HuH-7.5 (cell line): ENCODE results near the gene VN1R5.

Experiments
- DNase-seq: peaks from one replicate; pipeline ENCODE4 v3.0.0; 2011; ENCODE audit warnings: low spot score

VN1R5 gene

DNA sequence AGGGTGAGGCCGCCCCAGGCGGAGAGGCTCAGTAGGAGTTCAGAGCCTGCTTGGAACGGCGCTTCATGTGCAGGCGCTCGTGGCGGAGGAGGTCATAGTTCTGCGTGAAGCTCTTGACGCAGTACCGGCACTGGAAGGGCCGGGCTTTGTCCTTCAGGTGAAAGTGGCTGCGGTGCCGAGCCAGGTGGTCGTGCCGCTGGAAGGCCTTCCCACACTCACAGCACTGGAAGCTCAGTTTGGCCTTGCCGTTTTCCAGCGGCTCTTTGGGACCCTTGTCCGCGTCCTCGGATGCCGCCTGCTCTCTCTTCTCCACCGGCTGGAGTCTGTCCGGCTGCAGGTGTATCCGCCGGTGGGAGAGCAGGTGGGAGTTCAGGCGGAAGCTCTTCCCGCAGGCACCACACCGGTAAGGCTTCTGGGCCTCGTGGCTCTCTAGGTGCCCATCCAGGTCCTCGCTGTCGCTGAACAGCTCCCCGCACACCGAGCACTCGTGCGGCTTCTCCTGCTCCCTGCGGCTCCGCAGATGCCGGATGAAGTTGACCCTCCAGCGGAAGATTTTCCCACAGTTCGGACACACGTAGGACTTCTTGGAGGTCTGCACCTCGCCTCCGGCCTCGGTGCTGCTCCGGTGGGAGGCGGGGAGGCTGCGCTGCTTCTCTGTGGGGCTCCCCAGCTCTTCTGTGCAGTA lies 44.8 kb downstream of the VN1R5 start:
- no peak for DNase-seq

DNA sequence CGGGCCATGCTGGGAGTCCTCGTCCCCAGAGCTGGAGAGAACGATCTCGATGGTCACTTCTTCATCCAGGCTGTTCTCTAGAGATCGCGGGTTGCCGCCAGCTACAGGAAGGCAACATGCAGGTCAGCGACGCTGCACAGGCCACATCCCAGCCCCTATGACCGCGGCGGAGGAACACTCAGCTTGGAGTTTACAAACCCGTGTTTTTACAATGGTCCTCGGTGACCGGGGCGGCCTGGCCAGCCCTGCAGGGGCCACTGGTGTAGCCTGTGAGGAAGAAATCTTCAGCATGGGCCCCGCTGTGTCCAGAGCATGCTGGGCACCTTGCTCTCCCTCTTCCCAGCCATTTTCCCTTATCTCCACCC lies 45.3 kb downstream of the VN1R5 start:
- no peak for DNase-seq

DNA sequence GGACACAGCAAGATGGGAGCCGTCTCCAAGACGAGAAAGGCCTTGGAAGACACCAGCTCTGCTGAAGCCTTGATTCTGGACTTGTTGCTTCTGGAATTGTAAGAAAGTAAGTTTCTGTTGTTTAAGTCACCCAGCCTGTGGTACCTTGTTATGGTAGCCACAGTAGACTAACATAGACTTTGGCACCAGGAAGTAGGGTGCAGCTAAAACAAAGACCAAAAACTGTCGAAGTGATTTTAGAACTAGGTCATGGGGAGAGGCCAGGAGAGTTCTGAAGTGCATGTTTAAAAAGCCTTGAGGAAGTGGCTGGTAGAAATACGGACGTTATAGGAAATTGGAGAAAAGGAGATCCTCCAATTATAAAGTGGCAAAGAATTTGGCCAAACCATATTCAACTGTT lies 47.3 kb downstream of the VN1R5 start:
- DNase-seq, result no peak

DNA sequence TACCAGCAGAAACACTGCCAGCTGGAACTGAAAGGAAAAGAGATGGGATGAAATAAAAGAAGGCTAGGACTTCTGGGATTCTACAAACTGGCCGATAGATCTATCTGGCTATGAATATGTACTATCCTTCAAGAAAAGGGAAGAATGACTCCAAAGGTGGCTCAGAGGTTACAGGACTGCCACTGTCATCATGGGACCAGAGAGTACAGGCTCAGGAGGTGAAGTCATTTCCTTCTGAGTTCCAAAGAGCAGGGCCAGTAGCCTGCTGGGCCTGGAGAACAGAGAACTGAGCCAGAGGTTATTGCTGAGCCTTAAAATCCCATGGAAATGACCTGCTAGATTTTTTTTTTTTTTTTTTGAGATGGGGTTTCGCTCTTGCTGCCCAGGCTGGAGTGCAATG lies 48.2 kb downstream of the VN1R5 start:
- no peak for DNase-seq
